ENCODE measurements around the gene GLIS1. TPM values are rescaled to one million over a fixed set of nuclear protein-coding genes. Genes with fewer than 3 reads are reported as not detected.

Gene GLIS1
- total and polyA plus RNA-seq, 2 donors (not counting 3 experiments of a cell fraction or from before 2014, with no cell fraction given), result not detected

- POLR2A ChIA-PET, result no interaction called here
Observed at GRCh38 chr1:53540604-53541262, 198.2 kb downstream of the GLIS1 start.

More at GRCh38 chr1:53540604-53541262, 198.2 kb downstream of the GLIS1 start:
- no peaks in the 10 kb centered on the region for H3K9me3 ChIP-seq (replicated peaks; ENCODE audit: control insufficient read depth, insufficient read depth, low read length)
- H3K4me3 ChIP-seq (replicated peaks in 1 of 3; ENCODE audit: insufficient read depth in 1 of 3, low read depth in 1 of 3, low read length in 3 of 3), result no peak overlapping the region
- H3K4me1 ChIP-seq (ENCODE audit: control insufficient read depth, extremely low read depth, insufficient read depth, low read length), result no peaks in the 10 kb centered on the region
- no peak overlapping the region for H3K27ac ChIP-seq (ENCODE audit: insufficient read depth, low read depth, low read length)
- H3K79me2 ChIP-seq (ENCODE audit: control insufficient read depth, insufficient read depth, low read length), result no peaks in the 10 kb centered on the region
- dilution Hi-C loops (cut with MboI; ENCODE audit: extremely low pct_ligation_motif_present, low sequenced_read_pairs) (no loop called here), intact Hi-C loops (cut with micrococcal nuclease) (no loop called here)
- CTCF ChIA-PET, result no interaction called here
- no peaks in the 10 kb centered on the region for H3K27me3 ChIP-seq (ENCODE audit: control insufficient read depth in 2 of 2, insufficient read depth in 2 of 2, low read length in 2 of 2)
- FAIRE-seq (no peak), DNase-seq (ENCODE audit: low read depth, low spot score) (no peak)
- no TSS peak for BruUV-seq (replicated peaks)
- H2AFZ ChIP-seq (ENCODE audit: low read depth, low read length), result no peak overlapping the region
- no peaks in the 10 kb centered on the region for H3K9me1 ChIP-seq (replicated peaks; ENCODE audit: control insufficient read depth, extremely low read depth, insufficient read depth, low read length)
- H3K9ac ChIP-seq (replicated peaks; ENCODE audit: extremely low read depth, insufficient read depth, low read length), result no peak overlapping the region
- H4K20me1 ChIP-seq (replicated peaks; ENCODE audit: control insufficient read depth, extremely low read depth, insufficient read depth, low read length), result no peaks in the 10 kb centered on the region
- TF ChIP-seq GATA2 (IDR thresholded peaks at IDR 0.05; ENCODE audit: insufficient read depth, insufficient read length, low read depth, low read length) (no peak), POLR2AphosphoS5 (IDR thresholded peaks at IDR 0.05; ENCODE audit: insufficient read depth, low read depth, low read length) (no peak), MAX (IDR thresholded peaks at IDR 0.05; ENCODE audit: insufficient read depth, insufficient read length) (no peak), CTCF (IDR thresholded peaks at IDR 0.05; ENCODE audit: extremely low read depth in 1 of 2, insufficient read depth in 1 of 2, low read depth in 1 of 2, low read length in 2 of 2) (no peak), MYC (IDR thresholded peaks at IDR 0.05; ENCODE audit: low read depth, low read length) (no peak), EZH2 (IDR thresholded peaks at IDR 0.05; ENCODE audit: borderline replicate concordance, low read depth, low read length, severe bottlenecking) (no peak), JUN (IDR thresholded peaks at IDR 0.05; ENCODE audit: borderline replicate concordance, insufficient read depth, insufficient read length, low read depth) (no peak), FOS (IDR thresholded peaks at IDR 0.05; ENCODE audit: borderline replicate concordance, insufficient read depth, low read length) (no peak)
- no peaks in the 10 kb centered on the region for H3K36me3 ChIP-seq (ENCODE audit: control insufficient read depth in 2 of 2, extremely low read depth in 1 of 2, insufficient read depth in 2 of 2, low read length in 2 of 2)
- no peak overlapping the region for H3K4me2 ChIP-seq (ENCODE audit: insufficient read depth, low read length)
